Measurements from ENCODE around the gene GPR108.

GRCh38 chr19:6734096-6734696, 3.2 kb downstream of the GPR108 start:
- TF ChIP-seq, protein P1, sequence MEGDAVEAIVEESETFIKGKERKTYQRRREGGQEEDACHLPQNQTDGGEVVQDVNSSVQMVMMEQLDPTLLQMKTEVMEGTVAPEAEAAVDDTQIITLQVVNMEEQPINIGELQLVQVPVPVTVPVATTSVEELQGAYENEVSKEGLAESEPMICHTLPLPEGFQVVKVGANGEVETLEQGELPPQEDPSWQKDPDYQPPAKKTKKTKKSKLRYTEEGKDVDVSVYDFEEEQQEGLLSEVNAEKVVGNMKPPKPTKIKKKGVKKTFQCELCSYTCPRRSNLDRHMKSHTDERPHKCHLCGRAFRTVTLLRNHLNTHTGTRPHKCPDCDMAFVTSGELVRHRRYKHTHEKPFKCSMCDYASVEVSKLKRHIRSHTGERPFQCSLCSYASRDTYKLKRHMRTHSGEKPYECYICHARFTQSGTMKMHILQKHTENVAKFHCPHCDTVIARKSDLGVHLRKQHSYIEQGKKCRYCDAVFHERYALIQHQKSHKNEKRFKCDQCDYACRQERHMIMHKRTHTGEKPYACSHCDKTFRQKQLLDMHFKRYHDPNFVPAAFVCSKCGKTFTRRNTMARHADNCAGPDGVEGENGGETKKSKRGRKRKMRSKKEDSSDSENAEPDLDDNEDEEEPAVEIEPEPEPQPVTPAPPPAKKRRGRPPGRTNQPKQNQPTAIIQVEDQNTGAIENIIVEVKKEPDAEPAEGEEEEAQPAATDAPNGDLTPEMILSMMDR (IDR thresholded peaks at IDR 0.05), result no peak
- no peak for TF ChIP-seq POLR2A (IDR thresholded peaks at IDR 0.05)
